ENCODE results near the gene SVOPL.
A peak's percentile ranks its signal among the peaks of the same experiment; 100 is the strongest.

SVOPL gene

GRCh38 chr7:138602451-138602850 lies 98.7 kb downstream of the SVOPL start:
- DNase-seq, result no peak

GRCh38 chr7:138595454-138595853 lies 105.7 kb downstream of the SVOPL start:
- no peak for DNase-seq

- no peak for DNase-seq
Observed at GRCh38 chr7:138590154-138590553, 111.0 kb downstream of the SVOPL start.

GRCh38 chr7:138588986-138589385 lies 112.2 kb downstream of the SVOPL start:
- DNase-seq, result no peak

- no peak for DNase-seq
Observed at GRCh38 chr7:138587485-138587884, 113.7 kb downstream of the SVOPL start.

- no peak for DNase-seq
Observed at GRCh38 chr7:138585283-138585993, 115.7 kb downstream of the SVOPL start.

GRCh38 chr7:138584696-138585095 lies 116.5 kb downstream of the SVOPL start:
- DNase-seq, result no peak

GRCh38 chr7:138584283-138584682 lies 116.9 kb downstream of the SVOPL start:
- no peak for DNase-seq

- DNase-seq, result no peak
Observed at GRCh38 chr7:138581065-138581464, 120.1 kb downstream of the SVOPL start.

GRCh38 chr7:138579671-138580070 lies 121.5 kb downstream of the SVOPL start:
- no peak for DNase-seq

GRCh38 chr7:138579136-138579535 lies 122.0 kb downstream of the SVOPL start:
- no peak for DNase-seq

GRCh38 chr7:138575897-138576428 lies 125.2 kb downstream of the SVOPL start:
- no peak for DNase-seq

- DNase-seq, result no peak
Observed at GRCh38 chr7:138573741-138574140, 127.4 kb downstream of the SVOPL start.

GRCh38 chr7:138570715-138571114 lies 130.4 kb downstream of the SVOPL start:
- no peak for DNase-seq

GRCh38 chr7:138569418-138569817 lies 131.7 kb downstream of the SVOPL start:
- no peak for DNase-seq

- DNase-seq, result no peak
Observed at GRCh38 chr7:138568655-138569054, 132.5 kb downstream of the SVOPL start.

- DNase-seq, result peak in 2 of 3 experiments; percentile 11 to 43
Observed at GRCh38 chr7:138565451-138566114, 135.6 kb downstream of the SVOPL start.

- DNase-seq, result no peak
Observed at GRCh38 chr7:138565071-138565450, 136.1 kb downstream of the SVOPL start.

GRCh38 chr7:138564365-138564764 lies 136.8 kb downstream of the SVOPL start:
- DNase-seq, result no peak

GRCh38 chr7:138563808-138564207 lies 137.4 kb downstream of the SVOPL start:
- DNase-seq, result no peak

GRCh38 chr7:138559448-138559847 lies 141.7 kb downstream of the SVOPL start:
- DNase-seq, result no peak

- peak in 1 of 3 experiments; percentile 16 for DNase-seq
Observed at GRCh38 chr7:138556771-138557484, 144.2 kb downstream of the SVOPL start.

- no peak for DNase-seq
Observed at GRCh38 chr7:138555684-138556083, 145.5 kb downstream of the SVOPL start.

- no peak for DNase-seq
Observed at GRCh38 chr7:138554674-138555073, 146.5 kb downstream of the SVOPL start.

Data from NCI-H1417 (cell line).